Posterior cingulate gyrus (tissue), 11 donors: Measurements from ENCODE around the gene TLL2.
A peak's percentile ranks its signal among the peaks of the same experiment; 100 is the strongest.

Experiments used
- DNase-seq, 10 donors: peaks; one replicate each; pipeline versions ENCODE4 v3.0.0 to v3.0.0-alpha.2; 2020 to 2021; ENCODE audit warnings: mixed read lengths in 3 of 10
- intact Hi-C: fragments of 100-400 bp; cut with DNase I; formaldehyde crosslinking; loops from one replicate; pipeline ENCODE4 v1.15.1; 2023

Gene TLL2

DNA sequence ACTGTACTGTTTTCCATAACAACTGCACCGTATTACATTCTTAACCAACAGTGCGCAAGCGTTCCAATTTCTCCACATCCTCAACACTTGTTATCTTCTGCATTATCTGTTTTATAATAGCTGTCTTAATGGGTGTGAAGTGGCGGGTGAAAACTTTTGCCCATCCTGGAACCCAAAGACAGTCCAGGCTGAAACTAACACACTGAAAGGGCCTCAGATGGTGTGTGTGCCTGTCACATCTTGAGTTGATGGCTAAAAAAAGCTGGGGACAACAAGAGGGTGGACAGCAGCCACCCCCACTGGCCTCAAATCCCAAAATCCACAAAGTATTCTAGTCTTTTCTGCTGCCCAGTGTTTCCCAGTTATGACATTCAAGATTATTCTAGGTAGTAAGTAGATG, 174.3 kb downstream of the TLL2 start:
- intact Hi-C loops = no loop called here
- DNase-seq = no peak

DNA sequence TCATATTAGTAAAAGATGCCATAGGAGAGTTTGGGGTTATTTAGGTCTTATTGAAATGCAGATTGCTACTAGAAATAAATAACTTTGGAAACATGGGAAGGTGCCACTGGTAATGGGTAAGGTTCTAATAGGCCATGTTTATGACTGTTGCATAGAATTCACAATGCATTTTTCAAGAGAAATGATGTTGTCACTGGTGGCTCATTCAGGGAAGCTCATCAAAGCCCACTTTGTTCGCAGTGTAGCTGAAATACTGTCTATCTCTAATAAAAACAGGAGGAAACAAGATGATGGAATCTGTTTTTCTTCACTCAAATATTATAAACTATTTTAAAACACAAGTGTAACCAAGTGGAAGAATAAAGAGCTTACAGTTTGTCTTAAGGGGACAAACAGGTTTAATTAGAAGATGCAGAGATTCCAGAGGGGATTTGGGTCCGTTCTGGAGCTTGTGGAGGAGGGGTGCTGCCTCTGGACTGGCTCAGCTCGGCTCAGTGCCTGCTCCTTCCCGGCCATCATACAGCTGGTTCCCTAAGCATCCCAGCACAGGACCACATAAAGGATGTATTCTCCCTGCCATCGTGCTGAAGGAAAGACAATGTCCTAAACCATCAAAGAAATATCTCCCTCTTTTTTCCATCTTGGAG, 175.3 kb downstream of the TLL2 start:
- DNase-seq = peak in 4 of 10 donors; percentile 20 to 45 (median 30)
- intact Hi-C loops = no loop called here

DNA sequence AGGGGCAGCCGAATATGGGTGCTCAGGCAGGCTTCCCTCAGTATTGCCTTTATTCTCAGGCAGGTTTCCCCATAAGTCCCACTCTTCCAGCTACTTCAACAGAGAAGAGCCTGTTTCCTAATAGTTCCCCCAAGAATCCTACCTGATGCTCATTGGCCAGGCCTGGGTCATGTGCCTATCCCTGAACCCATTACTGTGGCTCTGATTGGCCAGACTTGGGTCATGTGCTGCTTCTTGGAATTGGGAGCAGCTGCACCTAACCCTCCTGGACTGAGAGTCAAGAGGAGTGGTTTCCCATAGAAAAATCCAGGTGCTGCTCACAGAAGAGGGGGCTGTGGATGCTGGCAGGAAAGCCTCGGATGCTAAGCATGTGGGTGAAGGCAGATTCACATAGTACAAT, 176.6 kb downstream of the TLL2 start:
- DNase-seq = no peak
- intact Hi-C loops = no loop called here

DNA sequence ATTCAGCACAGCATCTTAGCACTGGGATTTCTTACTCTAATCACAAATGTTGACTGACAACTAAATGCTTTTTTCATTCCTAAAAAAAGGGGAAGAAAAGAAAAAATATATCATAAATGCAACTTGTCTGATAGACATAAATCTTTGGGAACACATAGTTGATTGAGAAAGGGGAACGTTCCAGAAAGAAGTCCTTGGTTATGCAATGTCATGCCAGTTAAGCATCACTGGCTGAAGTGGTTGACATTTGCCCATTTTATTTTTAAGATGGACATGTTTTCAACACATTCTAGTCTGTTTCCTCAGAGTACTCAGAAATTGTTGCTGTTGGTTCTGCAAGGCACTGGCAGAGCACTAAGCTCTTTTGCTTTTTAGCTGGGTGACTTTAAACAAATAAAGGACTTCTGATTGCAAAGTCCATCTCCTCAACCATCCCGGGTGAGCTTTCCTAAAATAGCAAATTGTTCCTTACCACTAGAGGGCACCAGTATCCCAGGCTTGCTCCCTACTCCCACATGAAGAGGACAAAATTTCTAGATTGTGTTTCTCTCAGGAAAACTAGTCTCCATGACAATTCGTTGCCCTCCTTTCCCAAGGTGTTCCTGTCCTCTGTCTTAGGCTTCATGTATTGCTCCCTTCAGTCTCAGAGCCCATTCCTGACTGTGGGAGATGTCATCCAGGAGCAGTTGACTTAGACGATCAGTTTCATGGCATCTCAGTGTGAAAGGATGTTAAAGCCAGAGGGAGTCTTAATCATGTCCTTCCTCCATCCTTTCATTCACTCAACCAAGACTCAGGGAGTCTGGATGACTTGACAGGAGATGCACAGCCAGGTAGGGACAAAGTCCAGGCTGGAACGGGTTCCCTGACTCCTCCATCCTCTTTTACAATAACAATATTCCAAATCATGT, 178.9 kb downstream of the TLL2 start:
- DNase-seq = peak in 1 of 10 donors; percentile 39
- intact Hi-C loops = loop anchor here (2.0 kb wide), 1 partner anchor 40 kb away; no protein-coding TSS in a partner anchor

DNA sequence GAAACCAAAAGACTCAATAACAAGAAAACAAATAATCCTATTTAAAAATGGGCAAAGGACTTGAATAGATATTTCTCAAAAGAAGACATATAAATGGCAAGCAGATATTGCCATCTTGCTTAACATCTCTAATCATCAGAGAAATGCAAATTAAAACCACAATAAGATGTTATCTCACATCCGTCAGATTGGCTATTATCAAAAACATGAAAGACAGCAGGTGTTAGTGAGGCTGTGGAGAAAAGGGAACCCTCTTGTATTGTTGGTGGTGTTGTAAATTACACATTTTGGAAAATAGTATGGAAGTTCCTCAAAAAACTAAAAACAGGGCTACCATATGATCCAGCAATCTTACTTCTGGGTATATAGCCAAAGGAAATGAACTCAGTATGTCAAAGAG, 180.6 kb downstream of the TLL2 start:
- no peak for DNase-seq
- intact Hi-C loops = no loop called here

DNA sequence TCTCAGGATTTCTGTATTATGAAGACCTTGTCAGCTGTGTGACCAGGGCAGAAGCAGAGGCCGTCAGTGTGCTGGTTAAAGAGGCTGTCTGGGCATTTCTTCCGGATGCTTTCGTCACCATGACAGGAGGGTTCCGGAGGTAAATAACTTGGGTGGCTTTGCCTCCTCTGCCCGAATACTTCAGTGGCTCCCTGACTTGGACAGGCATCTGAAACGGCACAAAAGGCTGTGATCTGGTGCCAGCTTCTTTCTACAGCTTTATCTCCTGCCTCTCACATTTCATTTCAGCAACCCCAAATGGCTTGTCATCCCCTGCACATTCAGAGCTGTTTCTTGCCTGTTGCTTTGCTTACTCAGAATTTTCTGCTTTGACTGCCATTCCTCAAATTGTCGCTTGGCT, 186.3 kb downstream of the TLL2 start:
- DNase-seq = no peak
- intact Hi-C loops = no loop called here

DNA sequence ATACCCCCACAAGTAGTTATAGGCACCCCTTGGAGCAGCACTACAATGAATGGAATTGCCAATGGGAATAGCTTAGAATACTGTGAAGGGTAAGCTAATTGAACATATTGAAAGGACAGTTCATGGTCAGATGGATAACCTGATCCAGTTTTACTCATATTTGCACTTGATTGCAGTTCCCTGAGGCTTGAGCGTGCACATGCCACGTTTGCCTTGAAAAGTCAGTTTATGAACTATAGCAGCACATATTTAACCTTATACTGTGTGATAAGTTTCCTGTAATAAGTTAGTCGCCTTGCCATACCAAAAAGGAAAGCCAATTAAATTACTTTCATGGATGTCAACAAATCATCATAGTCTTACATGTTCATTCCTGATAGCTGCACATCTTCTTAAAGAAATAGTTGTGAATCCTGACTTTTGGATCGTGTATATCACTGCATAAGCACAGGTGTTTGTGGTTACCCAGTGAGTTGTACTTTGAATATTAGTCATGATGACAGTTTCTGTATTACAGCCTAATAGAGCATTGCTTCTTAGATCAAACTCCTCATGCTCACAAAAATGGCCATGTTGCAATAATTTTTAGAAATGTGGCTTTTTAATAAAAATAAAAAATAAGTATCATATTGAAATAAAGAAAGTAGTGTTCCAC, 187.9 kb downstream of the TLL2 start:
- no peak for DNase-seq
- intact Hi-C loops = no loop called here

DNA sequence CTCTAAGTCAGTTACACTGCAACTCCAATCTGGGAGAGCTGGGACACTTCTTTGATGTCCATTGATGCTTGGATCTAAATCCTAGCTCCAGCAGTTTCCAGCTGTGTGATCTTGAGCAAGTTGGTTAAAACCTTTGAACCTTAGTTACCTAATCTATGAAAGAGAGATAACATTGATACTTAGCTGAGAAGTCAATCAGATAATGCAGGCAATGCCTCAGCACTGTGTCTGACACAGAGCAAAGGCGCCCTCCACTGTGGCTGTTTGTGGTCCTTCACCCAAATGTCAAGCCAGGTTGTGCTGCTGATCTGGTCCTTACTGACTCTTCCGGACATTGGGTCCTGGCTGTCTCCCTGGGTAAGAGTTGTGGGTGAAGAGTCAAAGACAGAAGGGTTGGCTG, 189.3 kb downstream of the TLL2 start:
- intact Hi-C loops = no loop called here
- DNase-seq = no peak

DNA sequence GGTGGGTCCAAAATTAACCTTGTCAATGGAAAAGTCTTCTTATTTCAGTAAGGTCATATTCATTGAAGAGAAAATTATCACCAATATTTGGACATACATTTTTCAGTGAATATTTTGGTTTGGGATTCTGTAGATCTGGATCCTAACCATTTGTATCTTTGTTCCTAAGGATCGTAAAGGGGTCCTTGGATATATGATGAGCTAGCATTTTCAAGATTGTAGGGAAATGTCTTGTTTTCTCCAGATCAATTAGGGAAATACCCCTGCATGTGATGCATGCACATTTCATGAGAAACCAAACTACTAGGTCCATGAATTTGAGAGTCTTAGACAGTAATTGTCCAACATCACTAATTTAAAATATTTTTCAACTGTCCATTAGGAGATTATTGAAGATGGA, 191.5 kb downstream of the TLL2 start:
- intact Hi-C loops = no loop called here
- no peak for DNase-seq

DNA sequence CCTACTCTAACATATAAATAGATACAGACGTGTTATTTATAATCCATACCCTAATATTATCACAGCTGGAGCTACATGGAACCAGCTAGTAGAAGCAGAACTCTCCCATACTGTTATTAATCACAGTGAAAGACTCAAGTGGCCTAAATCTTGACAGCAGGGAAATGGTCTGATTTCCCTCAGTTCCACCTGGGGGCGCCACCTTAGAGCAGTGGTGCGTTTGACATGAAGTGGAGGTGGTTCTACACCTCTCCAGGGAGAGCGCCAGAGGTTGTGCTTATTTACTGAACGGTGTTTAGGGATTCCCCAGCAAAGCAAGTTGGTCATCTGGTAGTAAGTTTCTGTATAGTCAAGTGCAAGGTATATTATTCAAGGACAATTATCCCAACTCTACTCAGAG, 191.9 kb downstream of the TLL2 start:
- no peak for DNase-seq
- intact Hi-C loops = no loop called here

DNA sequence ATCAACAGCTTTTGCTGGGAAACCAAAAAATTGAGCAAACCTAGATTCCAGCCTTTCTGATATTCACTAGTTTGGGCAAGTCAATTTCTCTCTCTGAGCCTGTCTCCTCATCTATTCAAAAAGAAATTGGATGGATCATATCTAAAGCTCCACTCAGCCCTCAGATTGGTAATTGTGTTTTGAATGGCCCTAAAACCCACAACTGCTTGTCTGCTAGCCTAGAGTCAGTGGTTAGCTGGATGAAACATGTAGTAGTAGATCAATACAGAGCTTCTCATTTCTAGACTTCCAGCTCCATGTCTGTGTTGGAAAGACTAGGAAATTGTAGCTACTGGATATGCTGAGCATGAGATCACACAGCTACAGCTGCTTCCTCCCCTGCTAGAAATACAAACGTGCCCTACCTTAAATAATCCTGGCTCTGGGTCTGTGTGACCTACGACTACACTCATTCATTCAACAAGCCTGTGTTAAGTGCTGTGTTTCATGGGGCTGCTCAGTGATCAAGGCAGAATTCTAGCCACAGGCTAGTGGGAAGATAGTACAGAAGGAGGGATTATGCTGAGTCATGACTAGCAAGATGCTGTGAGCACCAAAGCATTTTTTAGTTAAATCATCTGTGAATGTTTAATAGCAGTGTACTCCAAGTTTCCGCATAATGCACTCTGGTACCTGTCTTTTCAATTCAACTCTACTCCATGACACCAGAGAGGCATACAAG, 193.8 kb downstream of the TLL2 start:
- intact Hi-C loops = no loop called here
- no peak for DNase-seq

DNA sequence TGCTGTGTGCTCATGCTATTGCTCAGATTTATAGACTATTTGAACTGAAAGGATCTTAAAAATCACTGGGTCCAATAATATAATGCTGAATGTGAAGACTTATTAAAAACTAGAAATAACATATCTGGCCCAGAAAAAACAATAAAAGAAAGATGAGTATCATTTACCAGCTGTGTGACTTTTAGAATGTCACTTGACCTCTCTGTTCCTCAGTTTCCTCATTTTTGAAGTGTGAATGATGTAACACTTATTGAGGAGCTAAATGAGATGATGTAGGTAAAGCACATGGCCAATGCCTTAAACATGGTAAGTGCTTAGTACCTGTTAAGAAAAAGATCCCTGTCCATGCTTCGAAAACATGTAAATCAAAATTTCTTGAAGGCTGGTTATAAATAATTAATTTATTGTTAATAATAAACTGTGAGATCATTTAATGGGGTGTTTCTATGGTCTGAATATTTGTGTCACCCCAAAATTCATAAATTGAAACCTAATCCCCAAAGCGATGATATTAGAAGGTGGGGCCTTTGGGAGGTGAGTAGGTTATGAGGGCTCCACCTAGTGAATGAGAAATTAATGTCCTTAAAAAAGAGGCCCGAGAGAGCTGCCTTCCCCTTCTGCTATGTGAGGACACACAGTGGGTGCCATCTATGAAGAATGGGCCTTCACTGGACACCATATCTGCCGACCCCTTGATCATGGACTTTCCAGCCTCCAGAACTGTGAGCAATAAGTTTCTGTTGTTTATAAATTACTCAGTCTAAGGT, 196.5 kb downstream of the TLL2 start:
- no peak for DNase-seq
- intact Hi-C loops = no loop called here
